ENCODE results near the gene RANBP17.

DNA sequence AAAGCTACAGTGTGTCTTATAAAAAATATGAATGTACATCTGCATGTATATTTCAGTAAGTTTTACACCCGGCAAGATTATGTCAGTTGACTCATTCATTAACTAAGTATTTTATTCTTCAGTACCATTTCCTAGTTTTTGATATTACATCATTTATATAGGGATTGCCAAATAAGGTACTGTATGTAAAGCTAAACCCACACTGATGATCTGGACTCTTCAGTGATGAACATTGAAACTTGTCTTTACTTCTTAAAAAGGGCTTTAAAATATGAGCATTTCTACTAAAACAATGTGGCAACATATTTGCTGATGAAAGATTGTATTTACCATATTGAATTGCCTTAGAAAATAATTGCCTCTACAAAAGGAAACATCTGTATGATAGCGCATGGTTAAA, 295.5 kb downstream of the RANBP17 start:
- TF ChIP-seq, protein P1, sequence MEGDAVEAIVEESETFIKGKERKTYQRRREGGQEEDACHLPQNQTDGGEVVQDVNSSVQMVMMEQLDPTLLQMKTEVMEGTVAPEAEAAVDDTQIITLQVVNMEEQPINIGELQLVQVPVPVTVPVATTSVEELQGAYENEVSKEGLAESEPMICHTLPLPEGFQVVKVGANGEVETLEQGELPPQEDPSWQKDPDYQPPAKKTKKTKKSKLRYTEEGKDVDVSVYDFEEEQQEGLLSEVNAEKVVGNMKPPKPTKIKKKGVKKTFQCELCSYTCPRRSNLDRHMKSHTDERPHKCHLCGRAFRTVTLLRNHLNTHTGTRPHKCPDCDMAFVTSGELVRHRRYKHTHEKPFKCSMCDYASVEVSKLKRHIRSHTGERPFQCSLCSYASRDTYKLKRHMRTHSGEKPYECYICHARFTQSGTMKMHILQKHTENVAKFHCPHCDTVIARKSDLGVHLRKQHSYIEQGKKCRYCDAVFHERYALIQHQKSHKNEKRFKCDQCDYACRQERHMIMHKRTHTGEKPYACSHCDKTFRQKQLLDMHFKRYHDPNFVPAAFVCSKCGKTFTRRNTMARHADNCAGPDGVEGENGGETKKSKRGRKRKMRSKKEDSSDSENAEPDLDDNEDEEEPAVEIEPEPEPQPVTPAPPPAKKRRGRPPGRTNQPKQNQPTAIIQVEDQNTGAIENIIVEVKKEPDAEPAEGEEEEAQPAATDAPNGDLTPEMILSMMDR (IDR thresholded peaks at IDR 0.05), result no peak
- TF ChIP-seq EZH2 (IDR thresholded peaks at IDR 0.05; ENCODE audit: borderline replicate concordance, insufficient read depth, low read depth, low read length, poor library complexity, severe bottlenecking), result no peak
